CD14-positive monocyte (primary cell): Measurements from ENCODE around the gene TENT4B. TPM values are rescaled to one million over a fixed set of nuclear protein-coding genes. Genes with fewer than 3 reads are reported as not detected.

Experiments used
- DNase-seq, 3 donors: peaks; one replicate each; pipeline ENCODE4 v3.0.0-alpha.2; 2011 to 2022
- H2AFZ ChIP-seq: 2 replicates; pipeline ENCODE4 v1.6.0; 2012; ENCODE audit warnings: mild to moderate bottlenecking, low read depth, low read length, inconsistent platforms; ENCODE audit not compliant: insufficient read depth, poor library complexity, severe bottlenecking
- H3K27ac ChIP-seq, 2 donors: 1 replicate in 1 of 2; 2 replicates in 1 of 2; pipeline ENCODE4 v1.5.1; 2012 to 2013; ENCODE audit warnings: low read length in 2 of 2, control low read depth in 1 of 2, inconsistent platforms in 1 of 2, low read depth in 1 of 2, mild to moderate bottlenecking in 1 of 2
- H3K27me3 ChIP-seq, 2 donors: one replicate each; pipeline versions ENCODE4 v1.6.0 to v1.6.1; 2011 to 2013; ENCODE audit warnings: low read length in 2 of 2; ENCODE audit not compliant: control insufficient read depth in 2 of 2, insufficient read depth in 2 of 2
- H3K36me3 ChIP-seq, 2 donors: replicated peaks in 1 of 2; 1 replicate in 1 of 2; 2 replicates in 1 of 2; pipeline versions ENCODE4 v1.5.1 to v1.6.1; 2012 to 2013; ENCODE audit warnings: low read length in 2 of 2, control low read depth in 1 of 2, inconsistent platforms in 1 of 2, mild to moderate bottlenecking in 1 of 2; ENCODE audit not compliant: insufficient read depth in 2 of 2, control insufficient read depth in 1 of 2
- H3K4me1 ChIP-seq, 2 donors: 1 replicate in 1 of 2; 2 replicates in 1 of 2; pipeline versions ENCODE4 v1.5.1 to v1.6.1; 2012 to 2013; ENCODE audit warnings: low read length in 2 of 2, control low read depth in 1 of 2, inconsistent platforms in 1 of 2, mild to moderate bottlenecking in 1 of 2, moderate library complexity in 1 of 2; ENCODE audit not compliant: insufficient read depth in 2 of 2, control insufficient read depth in 1 of 2
- H3K4me2 ChIP-seq: replicated peaks from 2 replicates; pipeline ENCODE3; 2012; ENCODE audit warnings: low read length, moderate library complexity, mild to moderate bottlenecking; ENCODE audit not compliant: poor library complexity, severe bottlenecking; ENCODE audit errors: extremely low read depth
- H3K4me3 ChIP-seq, 3 experiments: fragments of 200-600 bp in 1 of 3; sonication (generic) in 1 of 3; replicated peaks in 1 of 3; 1 replicate in 2 of 3; 2 replicates in 1 of 3; pipeline ENCODE4 v1.5.1; 2011 to 2013; ENCODE audit warnings: low read length in 3 of 3, mild to moderate bottlenecking in 3 of 3, control low read depth in 2 of 3, low read depth in 2 of 3, inconsistent platforms in 1 of 3, moderate library complexity in 1 of 3
- H3K79me2 ChIP-seq: 2 replicates; pipeline ENCODE4 v1.6.0; 2012; ENCODE audit warnings: mild to moderate bottlenecking, control low read depth, inconsistent platforms, low read length, moderate library complexity; ENCODE audit not compliant: insufficient read depth
- H3K9ac ChIP-seq: 2 replicates; pipeline ENCODE4 v1.6.0; 2017; ENCODE audit warnings: low read length, mild to moderate bottlenecking; ENCODE audit not compliant: insufficient read depth, poor library complexity, severe bottlenecking
- H3K9me3 ChIP-seq, 2 donors: replicated peaks in 1 of 2; 1 replicate in 1 of 2; 2 replicates in 1 of 2; pipeline versions ENCODE4 v1.5.1 to v1.6.1; 2012 to 2013; ENCODE audit warnings: low read length in 2 of 2, control low read depth in 1 of 2; ENCODE audit not compliant: control insufficient read depth in 1 of 2, insufficient read depth in 1 of 2
- H4K20me1 ChIP-seq: 2 replicates; pipeline ENCODE4 v1.6.0; 2012; ENCODE audit warnings: mild to moderate bottlenecking, low read length, control low read depth, moderate library complexity; ENCODE audit not compliant: insufficient read depth
- H3K27ac Mint-ChIP-seq, 7 donors: one replicate each; pipeline ENCODE4 v1.8.0; 2020; ENCODE audit warnings: mild to moderate bottlenecking in 7 of 7, mixed read lengths in 7 of 7, moderate library complexity in 6 of 7, inconsistent platforms in 2 of 7
- H3K27me3 Mint-ChIP-seq, 3 donors: one replicate each; pipeline ENCODE4 v1.8.0; 2021 to 2022; ENCODE audit warnings: low read depth in 3 of 3, mild to moderate bottlenecking in 3 of 3, mixed read lengths in 3 of 3, moderate library complexity in 3 of 3, inconsistent platforms in 1 of 3
- H3K36me3 Mint-ChIP-seq, 2 donors: one replicate each; pipeline ENCODE4 v1.8.0; 2020; ENCODE audit warnings: mixed read lengths in 2 of 2, inconsistent platforms in 1 of 2, mild to moderate bottlenecking in 1 of 2
- H3K4me1 Mint-ChIP-seq: one replicate; pipeline ENCODE4 v1.8.0; 2020; ENCODE audit warnings: mild to moderate bottlenecking, mixed read lengths
- H3K4me3 Mint-ChIP-seq, 2 donors: one replicate each; pipeline ENCODE4 v1.8.0; 2020; ENCODE audit warnings: mild to moderate bottlenecking in 2 of 2, mixed read lengths in 2 of 2, moderate library complexity in 1 of 2
- H3K9me3 Mint-ChIP-seq, 7 donors: one replicate each; pipeline ENCODE4 v1.8.0; 2020 to 2022; ENCODE audit warnings: mixed read lengths in 7 of 7, mild to moderate bottlenecking in 6 of 7, moderate library complexity in 6 of 7, inconsistent platforms in 2 of 7
- CTCF ChIP-seq: fragments of 200-600 bp; IDR thresholded peaks from one replicate; pipeline ENCODE4 v1.8.0; 2022; ENCODE audit warnings: antibody characterized with exemption, mild to moderate bottlenecking
- WGBS: methylation state at CpG from one replicate; pipeline ENCODE4 v1.1.5; 2013; ENCODE audit warnings: missing lambda C conversion rate; ENCODE audit not compliant: insufficient coverage; 5-methylcytosine and 5-hydroxymethylcytosine counted together
- intact Hi-C, 2 donors: fragments of 100-400 bp; cut with micrococcal nuclease; formaldehyde crosslinking; loops; one replicate each; pipeline versions ENCODE4 v1.15.0 to v1.15.1; 2023
- polyA plus RNA-seq, 3 donors: library from polyadenylated mRNA; depleted of rRNA in 1 of 3; unstranded in 2 of 3; stranded (reverse) in 1 of 3; fragments of 300-500 nt in 2 of 3; fragments of >200 nt in 1 of 3; fragmentation: Illumina TruSeq in 2 of 3; gene quantifications; 1 replicate in 2 of 3; 2 replicates in 1 of 3; pipeline ENCODE4 v1.2.3, GENCODE V29; 2012 to 2021

The TENT4B gene
- polyA plus RNA-seq, 3 donors, result 1.4 to 9.0 (median 1.7) TPM

- Histone ChIP-seq H3K4me3 (no peak overlapping the region), H3K27me3 (no peaks in the 10 kb centered on the region), H3K36me3 (no peaks in the 10 kb centered on the region), H3K4me1 (peaks cover 22 to 29% of the 10 kb centered on the region in 2 donors), H3K9ac (no peak overlapping the region), H3K27ac (no peak overlapping the region), H3K4me2 (no peak overlapping the region), H3K9me3 (no peaks in the 10 kb centered on the region), H4K20me1 (peaks cover 98% of the 10 kb centered on the region), H3K79me2 (peaks cover 90% of the 10 kb centered on the region), H2AFZ (no peak overlapping the region)
- H3K36me3 Mint-ChIP-seq, result peaks cover 7 to 27% of the 10 kb centered on the region in 2 donors
- H3K27ac Mint-ChIP-seq, result no peak overlapping the region
- H3K27me3 Mint-ChIP-seq, result no peaks in the 10 kb centered on the region
- H3K9me3 Mint-ChIP-seq, result peaks cover 0 to 2% (median 0%) of the 10 kb centered on the region in 7 donors
- peaks cover 31% of the 10 kb centered on the region for H3K4me1 Mint-ChIP-seq
- H3K4me3 Mint-ChIP-seq, result no peak overlapping the region
- no peak for DNase-seq
- 100% methylated on average over 1 of the region's 1 CpG for WGBS
- no peak for TF ChIP-seq CTCF
- intact Hi-C loops, result no loop called here
Observed at GRCh38 chr16:50178491-50178941, 25.4 kb downstream of the TENT4B start.

- no peaks in the 10 kb centered on the region for H3K36me3 ChIP-seq
- no peaks in the 10 kb centered on the region for H3K4me1 ChIP-seq
- no peaks in the 10 kb centered on the region for H3K9me3 ChIP-seq
- H3K79me2 ChIP-seq, result peaks cover 95% of the 10 kb centered on the region
- Mint-ChIP-seq H3K9me3 (peaks cover 0 to 2% (median 0%) of the 10 kb centered on the region in 7 donors), H3K4me1 (peaks cover 11% of the 10 kb centered on the region), H3K27ac (no peak overlapping the region), H3K27me3 (no peaks in the 10 kb centered on the region), H3K36me3 (peaks cover 7 to 24% of the 10 kb centered on the region in 2 donors), H3K4me3 (no peak overlapping the region)
- TF ChIP-seq CTCF, result no peak
- intact Hi-C loops, result no loop called here
- no peak overlapping the region for H3K27ac ChIP-seq
- H4K20me1 ChIP-seq, result peaks cover 98% of the 10 kb centered on the region
- no peak for DNase-seq
- H3K4me2 ChIP-seq, result no peak overlapping the region
- no peak overlapping the region for H3K4me3 ChIP-seq
- H2AFZ ChIP-seq, result no peak overlapping the region
- H3K9ac ChIP-seq, result no peak overlapping the region
- H3K27me3 ChIP-seq, result no peaks in the 10 kb centered on the region
Observed at GRCh38 chr16:50182441-50182840, 29.3 kb downstream of the TENT4B start.
